ENCODE data around the gene C16orf78.

Gene C16orf78

DNA sequence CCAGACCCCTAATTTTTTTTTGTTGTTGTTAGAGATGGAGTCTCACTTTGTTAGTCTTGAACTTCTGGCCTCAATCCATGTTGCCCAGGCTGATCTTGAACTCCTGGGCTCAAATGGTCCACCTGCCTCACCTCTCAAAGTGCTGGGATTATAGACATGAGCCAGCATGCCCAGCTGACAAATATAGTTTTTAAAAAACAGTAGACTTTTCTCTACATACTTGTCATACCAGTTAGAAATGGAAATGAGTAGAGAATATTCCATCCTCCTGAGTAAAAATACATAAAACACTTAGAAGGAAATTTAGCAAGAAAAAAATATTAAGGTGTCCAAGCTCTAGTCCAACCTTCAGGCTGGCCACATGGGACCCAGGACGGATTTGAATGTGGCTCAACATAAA is 21.4 kb downstream of the C16orf78 start:
- no peaks in the 10 kb centered on the region for H3K4me1 ChIP-seq (ENCODE audit: control insufficient read depth in 1 of 2, insufficient read depth in 2 of 2, low read length in 2 of 2)
- no peak for DNase-seq
- H3K4me2 ChIP-seq (ENCODE audit: low read length), result no peak overlapping the region
- H3K9ac ChIP-seq (ENCODE audit: low read length), result no peak overlapping the region
- no peak overlapping the region for H3K18ac ChIP-seq (ENCODE audit: low read length)
- H2BK5ac ChIP-seq (ENCODE audit: low read depth, low read length, poor library complexity), result no peak overlapping the region
- no peak overlapping the region for H3K23ac ChIP-seq (ENCODE audit: low read length)
- H4K8ac ChIP-seq (ENCODE audit: low read depth, low read length), result no peak overlapping the region
- no peak overlapping the region for H3K14ac ChIP-seq (ENCODE audit: low read length)
- H3K27me3 ChIP-seq (ENCODE audit: insufficient read depth, low read length), result no peaks in the 10 kb centered on the region
- H3K79me1 ChIP-seq (ENCODE audit: low read length), result no peaks in the 10 kb centered on the region
- H2AK5ac ChIP-seq (ENCODE audit: low read length), result no peak overlapping the region
- no peak overlapping the region for H3K4ac ChIP-seq (ENCODE audit: low read depth, low read length)
- no peak overlapping the region for H2AFZ ChIP-seq (ENCODE audit: insufficient read depth, low read length, poor library complexity)
- WGBS (ENCODE audit: extremely low coverage, insufficient coverage, insufficient read length), result no CpG with 5 or more reads among the region's 1 CpG
- no peak overlapping the region for H4K91ac ChIP-seq (ENCODE audit: low read depth, low read length)
- H3K4me3 ChIP-seq (ENCODE audit: low read depth, low read length), result no peak overlapping the region
- no peak overlapping the region for H2BK12ac ChIP-seq (ENCODE audit: low read length)
- no peaks in the 10 kb centered on the region for H3K9me3 ChIP-seq (ENCODE audit: insufficient read depth, low read depth, low read length)
- no peak overlapping the region for H4K12ac ChIP-seq (ENCODE audit: low read depth, low read length)
- no peaks in the 10 kb centered on the region for H3K79me2 ChIP-seq (ENCODE audit: control insufficient read depth, insufficient read depth, low read length, poor library complexity)
- H2BK120ac ChIP-seq (ENCODE audit: insufficient read depth, low read length, poor library complexity), result no peak overlapping the region
- no peak overlapping the region for H3K27ac ChIP-seq (ENCODE audit: low read depth, low read length)
- H3K36me3 ChIP-seq (ENCODE audit: control insufficient read depth in 1 of 2, insufficient read depth in 2 of 2, low read length in 2 of 2), result no peaks in the 10 kb centered on the region

DNA sequence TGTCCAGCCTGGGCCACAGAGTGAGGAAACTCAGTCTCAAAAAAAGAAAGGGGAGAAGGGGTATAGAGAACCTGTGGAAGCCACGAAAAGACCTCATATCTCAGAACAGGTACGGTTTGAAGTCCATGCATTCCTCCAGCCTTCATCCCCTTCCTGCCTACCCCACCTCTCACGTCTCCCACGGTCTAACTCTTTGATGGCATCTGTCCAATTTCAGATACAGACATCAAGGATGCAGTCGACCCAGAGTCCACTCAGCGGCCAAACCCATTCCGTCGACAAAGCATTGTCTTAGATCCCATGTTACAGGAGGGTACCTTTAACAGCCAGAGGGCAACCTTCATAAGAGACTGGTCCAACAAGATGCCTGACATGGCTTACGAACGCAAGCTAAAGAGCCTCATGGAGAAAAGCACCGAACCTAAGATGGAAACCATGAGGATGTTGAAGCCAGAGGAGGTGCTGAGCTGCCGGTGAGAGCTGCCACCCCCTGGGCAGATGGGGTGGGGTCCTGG is 22.7 kb downstream of the C16orf78 start:
- DNase-seq, result peak; percentile 21 to 74
- Histone ChIP-seq H3K9me3 (ENCODE audit: insufficient read depth, low read depth, low read length) (no peaks in the 10 kb centered on the region), H4K91ac (ENCODE audit: low read depth, low read length) (no peak overlapping the region), H3K4ac (ENCODE audit: low read depth, low read length) (no peak overlapping the region), H3K18ac (ENCODE audit: low read length) (no peak overlapping the region), H2AFZ (ENCODE audit: insufficient read depth, low read length, poor library complexity) (no peak overlapping the region), H3K23ac (ENCODE audit: low read length) (no peak overlapping the region), H3K4me1 (ENCODE audit: control insufficient read depth in 1 of 2, insufficient read depth in 2 of 2, low read length in 2 of 2) (no peaks in the 10 kb centered on the region), H3K79me1 (ENCODE audit: low read length) (no peaks in the 10 kb centered on the region), H3K9ac (ENCODE audit: low read length) (no peak overlapping the region), H3K14ac (ENCODE audit: low read length) (no peak overlapping the region), H2BK5ac (ENCODE audit: low read depth, low read length, poor library complexity) (no peak overlapping the region), H3K79me2 (ENCODE audit: control insufficient read depth, insufficient read depth, low read length, poor library complexity) (no peaks in the 10 kb centered on the region), H2BK12ac (ENCODE audit: low read length) (no peak overlapping the region), H3K27ac (ENCODE audit: low read depth, low read length) (no peak overlapping the region), H3K27me3 (ENCODE audit: insufficient read depth, low read length) (no peaks in the 10 kb centered on the region), H4K12ac (ENCODE audit: low read depth, low read length) (no peak overlapping the region), H3K4me3 (ENCODE audit: low read depth, low read length) (no peak overlapping the region), H3K4me2 (ENCODE audit: low read length) (no peak overlapping the region), H2AK5ac (ENCODE audit: low read length) (no peak overlapping the region), H4K8ac (ENCODE audit: low read depth, low read length) (no peak overlapping the region), H2BK120ac (ENCODE audit: insufficient read depth, low read length, poor library complexity) (no peak overlapping the region), H3K36me3 (ENCODE audit: control insufficient read depth in 1 of 2, insufficient read depth in 2 of 2, low read length in 2 of 2) (no peaks in the 10 kb centered on the region)
- WGBS (ENCODE audit: extremely low coverage, insufficient coverage, insufficient read length), result no CpG with 5 or more reads among the region's 12 CpGs

DNA sequence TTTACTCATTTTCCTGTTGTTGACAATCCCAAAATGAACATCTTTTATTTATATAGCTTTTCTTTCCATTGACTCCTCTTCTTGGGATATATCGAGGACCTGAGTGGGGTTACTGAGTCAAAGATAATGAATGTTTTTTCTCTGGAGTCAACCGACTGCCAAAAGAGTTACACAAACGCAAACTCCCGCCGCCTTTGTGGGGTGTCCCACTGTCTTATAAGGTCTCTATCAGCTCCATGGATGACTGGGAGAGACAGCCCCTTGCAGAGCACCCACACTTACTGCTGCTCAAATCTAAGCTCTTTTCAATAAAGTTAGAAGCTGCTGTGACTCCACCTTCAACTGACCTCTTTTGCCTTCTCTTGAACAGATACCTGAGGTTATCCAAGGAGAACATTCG is 25.2 kb downstream of the C16orf78 start:
- H3K36me3 ChIP-seq (ENCODE audit: control insufficient read depth in 1 of 2, insufficient read depth in 2 of 2, low read length in 2 of 2), result no peaks in the 10 kb centered on the region
- H3K79me1 ChIP-seq (ENCODE audit: low read length), result no peaks in the 10 kb centered on the region
- H4K12ac ChIP-seq (ENCODE audit: low read depth, low read length), result no peak overlapping the region
- no peak overlapping the region for H3K27ac ChIP-seq (ENCODE audit: low read depth, low read length)
- H2AK5ac ChIP-seq (ENCODE audit: low read length), result no peak overlapping the region
- no peak overlapping the region for H3K4me2 ChIP-seq (ENCODE audit: low read length)
- no peak overlapping the region for H3K4me3 ChIP-seq (ENCODE audit: low read depth, low read length)
- H4K8ac ChIP-seq (ENCODE audit: low read depth, low read length), result no peak overlapping the region
- no peak overlapping the region for H2BK5ac ChIP-seq (ENCODE audit: low read depth, low read length, poor library complexity)
- no peaks in the 10 kb centered on the region for H3K4me1 ChIP-seq (ENCODE audit: control insufficient read depth in 1 of 2, insufficient read depth in 2 of 2, low read length in 2 of 2)
- no peak overlapping the region for H2AFZ ChIP-seq (ENCODE audit: insufficient read depth, low read length, poor library complexity)
- no peak overlapping the region for H2BK12ac ChIP-seq (ENCODE audit: low read length)
- no peak overlapping the region for H4K91ac ChIP-seq (ENCODE audit: low read depth, low read length)
- H3K23ac ChIP-seq (ENCODE audit: low read length), result no peak overlapping the region
- no CpG with 5 or more reads among the region's 6 CpGs for WGBS (ENCODE audit: extremely low coverage, insufficient coverage, insufficient read length)
- no peak overlapping the region for H3K14ac ChIP-seq (ENCODE audit: low read length)
- no peaks in the 10 kb centered on the region for H3K79me2 ChIP-seq (ENCODE audit: control insufficient read depth, insufficient read depth, low read length, poor library complexity)
- no peak overlapping the region for H3K9ac ChIP-seq (ENCODE audit: low read length)
- no peak overlapping the region for H2BK120ac ChIP-seq (ENCODE audit: insufficient read depth, low read length, poor library complexity)
- H3K9me3 ChIP-seq (ENCODE audit: insufficient read depth, low read depth, low read length), result no peaks in the 10 kb centered on the region
- no peak for DNase-seq
- no peak overlapping the region for H3K18ac ChIP-seq (ENCODE audit: low read length)
- no peaks in the 10 kb centered on the region for H3K27me3 ChIP-seq (ENCODE audit: insufficient read depth, low read length)
- H3K4ac ChIP-seq (ENCODE audit: low read depth, low read length), result no peak overlapping the region

DNA sequence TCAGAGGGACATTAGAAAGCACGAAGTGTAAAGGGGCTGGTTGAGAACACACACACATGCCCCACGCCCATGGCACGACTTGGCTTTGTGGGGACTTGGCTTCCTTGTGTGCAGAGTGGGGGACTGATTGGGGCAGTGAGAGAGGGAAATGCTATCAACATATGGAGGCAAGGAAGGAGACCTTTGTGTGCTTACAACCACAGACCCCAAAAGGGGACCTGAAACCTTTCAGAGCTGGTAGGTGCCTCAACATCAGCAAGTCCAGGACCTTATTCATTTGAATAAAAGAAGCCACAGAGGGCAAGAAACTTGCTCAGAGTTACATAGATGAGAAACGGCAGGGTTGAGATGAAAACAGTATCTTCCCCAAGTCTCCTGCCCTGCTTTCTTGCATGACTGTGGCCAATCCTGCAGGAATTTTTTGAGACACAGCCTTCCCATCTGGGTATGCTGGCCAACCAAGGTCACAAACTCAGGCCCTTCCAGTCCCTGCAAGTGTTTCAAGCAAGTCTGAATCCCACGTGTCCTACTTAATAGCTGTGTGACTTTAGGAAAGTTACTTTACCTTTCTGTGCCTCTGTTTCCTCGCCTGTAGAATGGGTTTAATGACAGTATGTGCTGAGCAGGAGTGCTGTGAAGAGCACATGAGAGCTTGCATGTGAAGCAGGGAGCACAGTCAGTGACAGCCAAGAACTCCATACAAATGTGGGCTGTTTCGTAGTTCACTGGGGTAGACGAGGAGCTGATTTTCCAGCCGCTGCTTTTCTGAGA is 26.2 kb downstream of the C16orf78 start:
- no peak overlapping the region for H4K91ac ChIP-seq (ENCODE audit: low read depth, low read length)
- H3K9me3 ChIP-seq (ENCODE audit: insufficient read depth, low read depth, low read length), result no peaks in the 10 kb centered on the region
- no peak overlapping the region for H3K4me3 ChIP-seq (ENCODE audit: low read depth, low read length)
- H3K36me3 ChIP-seq (ENCODE audit: control insufficient read depth in 1 of 2, insufficient read depth in 2 of 2, low read length in 2 of 2), result no peaks in the 10 kb centered on the region
- H2BK12ac ChIP-seq (ENCODE audit: low read length), result no peak overlapping the region
- no peak overlapping the region for H3K4me2 ChIP-seq (ENCODE audit: low read length)
- no peaks in the 10 kb centered on the region for H3K4me1 ChIP-seq (ENCODE audit: control insufficient read depth in 1 of 2, insufficient read depth in 2 of 2, low read length in 2 of 2)
- H3K27ac ChIP-seq (ENCODE audit: low read depth, low read length), result no peak overlapping the region
- H3K4ac ChIP-seq (ENCODE audit: low read depth, low read length), result no peak overlapping the region
- no peak overlapping the region for H3K18ac ChIP-seq (ENCODE audit: low read length)
- no peak overlapping the region for H2AK5ac ChIP-seq (ENCODE audit: low read length)
- H2BK5ac ChIP-seq (ENCODE audit: low read depth, low read length, poor library complexity), result no peak overlapping the region
- no peaks in the 10 kb centered on the region for H3K27me3 ChIP-seq (ENCODE audit: insufficient read depth, low read length)
- H3K9ac ChIP-seq (ENCODE audit: low read length), result no peak overlapping the region
- H2AFZ ChIP-seq (ENCODE audit: insufficient read depth, low read length, poor library complexity), result no peak overlapping the region
- H4K8ac ChIP-seq (ENCODE audit: low read depth, low read length), result no peak overlapping the region
- H3K79me1 ChIP-seq (ENCODE audit: low read length), result no peaks in the 10 kb centered on the region
- no peak overlapping the region for H3K14ac ChIP-seq (ENCODE audit: low read length)
- no CpG with 5 or more reads among the region's 9 CpGs for WGBS (ENCODE audit: extremely low coverage, insufficient coverage, insufficient read length)
- no peaks in the 10 kb centered on the region for H3K79me2 ChIP-seq (ENCODE audit: control insufficient read depth, insufficient read depth, low read length, poor library complexity)
- DNase-seq, result no peak
- no peak overlapping the region for H3K23ac ChIP-seq (ENCODE audit: low read length)
- H2BK120ac ChIP-seq (ENCODE audit: insufficient read depth, low read length, poor library complexity), result no peak overlapping the region
- H4K12ac ChIP-seq (ENCODE audit: low read depth, low read length), result no peak overlapping the region
